ENCODE measurements around the gene ENO4. TPM values are rescaled to one million over a fixed set of nuclear protein-coding genes. Genes with fewer than 3 reads are reported as not detected.

The ENO4 gene
- total and polyA plus RNA-seq, 12 donors: 0.11 to 0.19 (median 0.13) TPM; not detected in 9

DNA sequence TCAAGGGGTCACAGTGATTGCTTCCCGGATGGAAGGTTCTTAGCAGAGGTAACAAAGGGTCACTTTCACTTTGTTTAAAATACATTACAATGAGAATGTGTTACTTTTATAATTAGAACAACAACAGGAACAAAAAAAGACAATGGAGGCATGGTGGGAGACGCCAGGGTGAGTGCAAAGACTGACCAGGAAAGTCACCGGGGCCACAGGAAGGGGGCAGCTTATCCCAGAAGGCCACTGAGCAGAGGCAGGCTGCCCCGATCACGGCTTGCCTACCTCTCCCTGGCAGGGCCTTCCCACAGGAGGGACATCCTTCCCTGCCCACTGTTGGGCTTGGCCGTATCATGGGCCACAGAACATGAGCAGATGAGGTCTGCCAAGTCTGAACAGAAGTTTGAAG lies 46.8 kb upstream of the ENO4 start:
- WGBS, 2 donors: 65 to 76% methylated on average over 6 of the region's 6 CpGs
- TF ChIP-seq, protein P1, sequence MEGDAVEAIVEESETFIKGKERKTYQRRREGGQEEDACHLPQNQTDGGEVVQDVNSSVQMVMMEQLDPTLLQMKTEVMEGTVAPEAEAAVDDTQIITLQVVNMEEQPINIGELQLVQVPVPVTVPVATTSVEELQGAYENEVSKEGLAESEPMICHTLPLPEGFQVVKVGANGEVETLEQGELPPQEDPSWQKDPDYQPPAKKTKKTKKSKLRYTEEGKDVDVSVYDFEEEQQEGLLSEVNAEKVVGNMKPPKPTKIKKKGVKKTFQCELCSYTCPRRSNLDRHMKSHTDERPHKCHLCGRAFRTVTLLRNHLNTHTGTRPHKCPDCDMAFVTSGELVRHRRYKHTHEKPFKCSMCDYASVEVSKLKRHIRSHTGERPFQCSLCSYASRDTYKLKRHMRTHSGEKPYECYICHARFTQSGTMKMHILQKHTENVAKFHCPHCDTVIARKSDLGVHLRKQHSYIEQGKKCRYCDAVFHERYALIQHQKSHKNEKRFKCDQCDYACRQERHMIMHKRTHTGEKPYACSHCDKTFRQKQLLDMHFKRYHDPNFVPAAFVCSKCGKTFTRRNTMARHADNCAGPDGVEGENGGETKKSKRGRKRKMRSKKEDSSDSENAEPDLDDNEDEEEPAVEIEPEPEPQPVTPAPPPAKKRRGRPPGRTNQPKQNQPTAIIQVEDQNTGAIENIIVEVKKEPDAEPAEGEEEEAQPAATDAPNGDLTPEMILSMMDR (IDR thresholded peaks at IDR 0.05): no peak
- Histone ChIP-seq H3K4me1 (no peaks in the 10 kb centered on the region), H3K9me3 (no peaks in the 10 kb centered on the region), H3K36me3 (no peaks in the 10 kb centered on the region), H3K27ac (no peak overlapping the region), H3K27me3 (peaks cover 0 to 15% (median under 1%) of the 10 kb centered on the region in 7 donors), H3K4me3 (no peak overlapping the region)
- DNase-seq: no peak
- intact Hi-C loops (cut with DNase I): no loop called here
- ATAC-seq: no peak

DNA sequence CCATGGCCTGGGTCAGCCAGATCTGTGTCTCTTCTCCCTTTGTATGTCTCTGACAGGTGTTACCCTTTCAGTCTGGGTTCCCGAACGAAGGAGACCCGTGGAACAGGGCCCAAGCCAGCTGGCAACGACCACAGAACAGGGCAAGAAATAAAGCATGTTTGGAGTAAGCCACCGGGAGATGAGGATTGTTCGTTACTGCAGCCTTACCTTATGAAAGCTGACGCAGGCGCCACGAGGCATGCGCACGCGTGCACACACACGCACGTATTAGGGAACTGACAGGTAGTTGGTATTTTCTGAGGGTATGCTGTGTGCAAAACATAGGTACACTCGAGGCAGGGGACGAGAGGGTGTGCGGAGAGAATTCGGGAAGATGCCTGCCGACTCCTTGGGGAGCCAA lies 46.4 kb upstream of the ENO4 start:
- DNase-seq (no peak), ATAC-seq (no peak)
- 90 to 91% methylated on average over 19 of the region's 19 CpGs for WGBS, 2 donors
- no peaks in the 10 kb centered on the region for H3K4me1 ChIP-seq
- no peaks in the 10 kb centered on the region for H3K9me3 ChIP-seq
- intact Hi-C loops (cut with DNase I): no loop called here
- no peaks in the 10 kb centered on the region for H3K36me3 ChIP-seq
- no peak overlapping the region for H3K27ac ChIP-seq
- no peak overlapping the region for H3K4me3 ChIP-seq
- peaks cover 0 to 12% (median 0%) of the 10 kb centered on the region in 7 donors for H3K27me3 ChIP-seq
- TF ChIP-seq, protein P1 (IDR thresholded peaks at IDR 0.05): no peak

DNA sequence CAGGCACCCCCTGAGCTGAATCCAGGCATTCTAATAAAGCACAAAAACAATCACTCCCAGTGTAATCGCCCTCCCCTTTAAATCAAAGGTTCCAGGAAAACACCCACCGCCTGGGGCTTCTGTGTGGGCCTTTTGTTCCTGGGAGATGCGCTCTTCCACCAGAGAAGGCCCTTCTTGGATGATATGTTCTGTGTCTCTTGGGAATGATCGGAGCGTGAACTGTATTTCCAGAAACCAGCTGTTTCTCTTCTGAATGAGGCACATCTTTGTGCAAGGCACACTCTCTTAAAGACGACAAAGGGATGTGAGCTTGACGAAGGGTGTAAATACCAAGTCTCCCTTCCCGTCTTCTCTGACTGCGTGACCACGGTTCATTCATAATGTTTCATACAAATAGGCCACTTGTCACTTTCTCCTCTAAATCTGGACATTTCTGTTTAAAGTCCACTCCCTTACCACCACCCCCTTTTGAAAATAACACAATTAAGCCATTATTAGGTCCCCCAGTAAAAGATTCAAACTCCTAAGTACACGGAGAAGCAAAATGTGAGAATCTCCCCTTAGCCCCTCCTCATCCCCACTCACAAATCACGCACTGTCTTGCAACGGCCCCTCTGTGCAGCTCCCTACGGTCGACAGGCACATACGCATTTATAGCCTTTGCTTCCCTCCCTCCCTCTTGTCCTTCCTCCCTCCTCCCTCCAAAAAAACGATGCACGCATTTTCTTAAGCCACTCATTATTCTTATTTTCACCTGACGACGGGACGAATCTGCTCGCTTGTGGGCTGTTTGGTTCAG lies 45.6 kb upstream of the ENO4 start:
- Histone ChIP-seq H3K9me3 (no peaks in the 10 kb centered on the region), H3K27ac (no peak overlapping the region), H3K4me3 (no peak overlapping the region), H3K4me1 (no peaks in the 10 kb centered on the region), H3K36me3 (no peaks in the 10 kb centered on the region), H3K27me3 (peaks cover 0 to 13% (median 2%) of the 10 kb centered on the region in 7 donors)
- TF ChIP-seq, protein P1 (IDR thresholded peaks at IDR 0.05): no peak
- intact Hi-C loops (cut with DNase I): no loop called here
- 75 to 77% methylated on average over 22 of the region's 22 CpGs for WGBS, 2 donors
- ATAC-seq: no peak
- DNase-seq: no peak

DNA sequence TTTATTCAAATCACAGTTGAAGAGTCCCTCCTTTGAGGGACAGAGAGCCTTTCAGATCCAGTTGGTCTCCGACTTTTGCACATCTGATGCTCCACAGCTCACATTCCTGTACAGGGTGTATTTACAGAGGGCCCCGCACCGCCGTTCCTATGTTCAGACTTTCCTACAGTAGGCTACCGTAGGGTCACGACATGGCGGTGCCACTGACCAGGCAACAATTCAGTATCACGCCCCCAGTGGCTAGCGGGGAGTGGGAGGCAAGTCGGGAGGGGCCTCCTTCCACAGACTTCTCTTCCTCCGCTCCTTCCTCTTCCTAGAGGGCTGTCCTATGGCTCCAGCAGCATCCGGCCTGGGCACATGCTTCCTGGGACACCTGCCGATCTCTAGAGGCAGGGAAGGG lies 40.6 kb upstream of the ENO4 start:
- intact Hi-C loops (cut with DNase I): no loop called here
- H3K27me3 ChIP-seq: peaks cover 0 to 37% (median 16%) of the 10 kb centered on the region in 7 donors
- no peak overlapping the region for H3K27ac ChIP-seq
- no peaks in the 10 kb centered on the region for H3K9me3 ChIP-seq
- H3K4me1 ChIP-seq: no peaks in the 10 kb centered on the region
- ATAC-seq: no peak
- WGBS, 2 donors: 85 to 88% methylated on average over 13 of the region's 13 CpGs
- H3K36me3 ChIP-seq: no peaks in the 10 kb centered on the region
- TF ChIP-seq, protein P1 (IDR thresholded peaks at IDR 0.05): no peak
- H3K4me3 ChIP-seq: no peak overlapping the region
- DNase-seq: no peak

All from heart right ventricle (tissue), 16 donors.